Measurements from ENCODE around the gene KLC4. TPM values are rescaled to one million over a fixed set of nuclear protein-coding genes. Genes with fewer than 3 reads are reported as not detected.

Gene KLC4
- total and polyA plus RNA-seq, 11 donors, result 18.8 to 35.4 (median 26.9) TPM

- intact Hi-C loops (cut with DNase I), result no loop called here
Observed at GRCh38 chr6:43101497-43101896, 42.1 kb downstream of the KLC4 start.

GRCh38 chr6:43103253-43103876, 43.9 kb downstream of the KLC4 start:
- no peak for TF ChIP-seq POLR2A (IDR thresholded peaks at IDR 0.05)
- no peak for TF ChIP-seq CTCF (IDR thresholded peaks at IDR 0.05)
- no peaks in the 10 kb centered on the region for H3K36me3 ChIP-seq
- intact Hi-C loops (cut with DNase I), result no loop called here
- H3K4me3 ChIP-seq, result no peak overlapping the region
- no peaks in the 10 kb centered on the region for H3K9me3 ChIP-seq
- no peaks in the 10 kb centered on the region for H3K4me1 ChIP-seq
- DNase-seq, result no peak
- H3K27ac ChIP-seq, result no peak overlapping the region
- 57 to 82% (median 74%) methylated on average over 2 of the region's 2 CpGs for WGBS, 4 donors
- no peaks in the 10 kb centered on the region for H3K27me3 ChIP-seq
- ATAC-seq, result no peak

More at GRCh38 chr6:43101497-43101896, 42.1 kb downstream of the KLC4 start:
- TF ChIP-seq POLR2A (IDR thresholded peaks at IDR 0.05) (no peak), CTCF (IDR thresholded peaks at IDR 0.05) (no peak)
- no peaks in the 10 kb centered on the region for H3K9me3 ChIP-seq
- 72 to 74% (median 74%) methylated on average over 4 of the region's 4 CpGs for WGBS, 4 donors
- H3K27me3 ChIP-seq, result no peaks in the 10 kb centered on the region
- H3K4me3 ChIP-seq, result no peak overlapping the region
- no peaks in the 10 kb centered on the region for H3K36me3 ChIP-seq
- H3K4me1 ChIP-seq, result peaks cover 0 to 10% (median 2%) of the 10 kb centered on the region in 12 donors
- no peak for DNase-seq
- no peak for ATAC-seq
- H3K27ac ChIP-seq, result no peak overlapping the region

- WGBS, 4 donors, result 77 to 87% (median 84%) methylated on average over 9 of the region's 9 CpGs
- Histone ChIP-seq H3K4me1 (no peaks in the 10 kb centered on the region), H3K4me3 (no peak overlapping the region), H3K27me3 (no peaks in the 10 kb centered on the region), H3K36me3 (no peaks in the 10 kb centered on the region), H3K9me3 (no peaks in the 10 kb centered on the region), H3K27ac (no peak overlapping the region)
- DNase-seq (no peak), ATAC-seq (no peak)
- intact Hi-C loops (cut with DNase I), result no loop called here
- TF ChIP-seq POLR2A (IDR thresholded peaks at IDR 0.05) (no peak), CTCF (IDR thresholded peaks at IDR 0.05) (no peak)
Observed at GRCh38 chr6:43105538-43106222, 46.2 kb downstream of the KLC4 start.

GRCh38 chr6:43107344-43108062, 48.1 kb downstream of the KLC4 start:
- Histone ChIP-seq H3K4me1 (no peaks in the 10 kb centered on the region), H3K27ac (no peak overlapping the region), H3K27me3 (no peaks in the 10 kb centered on the region), H3K36me3 (no peaks in the 10 kb centered on the region), H3K9me3 (no peaks in the 10 kb centered on the region), H3K4me3 (no peak overlapping the region)
- ATAC-seq (no peak), DNase-seq (no peak)
- 93 to 96% (median 95%) methylated on average over 12 of the region's 12 CpGs for whole genome bisulfite sequencing, 4 donors
- intact Hi-C loops (cut with DNase I), result no loop called here
- no peak for TF ChIP-seq CTCF (IDR thresholded peaks at IDR 0.05)

All from heart left ventricle (tissue), 16 donors.